Esophagus squamous epithelium (tissue), 4 donors: ENCODE measurements around the gene ABCC9.

Source experiments
- CTCF ChIP-seq, 6 experiments: fragments of 450-650 bp in 4 of 6; fragments of 200-600 bp in 2 of 6; sonication (generic) in 2 of 6; IDR thresholded peaks; one replicate each; pipeline ENCODE4 v1.5.1; 2016 to 2019; ENCODE audit warnings: antibody characterized with exemption in 6 of 6, mild to moderate bottlenecking in 4 of 6, moderate library complexity in 4 of 6
- POLR2A ChIP-seq, 4 donors: fragments of 450-650 bp; IDR thresholded peaks; one replicate each; pipeline ENCODE4 v1.6.1; 2017; ENCODE audit warnings: antibody characterized with exemption in 4 of 4, mild to moderate bottlenecking in 4 of 4, moderate library complexity in 3 of 4

- no peak for TF ChIP-seq CTCF (IDR thresholded peaks at IDR 0.05)
- no peak for TF ChIP-seq POLR2A (IDR thresholded peaks at IDR 0.05)
Measured at GRCh38 chr12:21980544-21980943, 39.3 kb upstream of the ABCC9 start.
